GM15510 (cell line): ENCODE measurements around the gene PRR12.

ENCODE experiments used
- POLR2A ChIP-seq: IDR thresholded peaks from 3 replicates; pipeline ENCODE4 v1.6.1; 2011; ENCODE audit warnings: borderline replicate concordance; ENCODE audit not compliant: insufficient read length; ENCODE audit errors: extremely low read depth

The PRR12 gene

DNA sequence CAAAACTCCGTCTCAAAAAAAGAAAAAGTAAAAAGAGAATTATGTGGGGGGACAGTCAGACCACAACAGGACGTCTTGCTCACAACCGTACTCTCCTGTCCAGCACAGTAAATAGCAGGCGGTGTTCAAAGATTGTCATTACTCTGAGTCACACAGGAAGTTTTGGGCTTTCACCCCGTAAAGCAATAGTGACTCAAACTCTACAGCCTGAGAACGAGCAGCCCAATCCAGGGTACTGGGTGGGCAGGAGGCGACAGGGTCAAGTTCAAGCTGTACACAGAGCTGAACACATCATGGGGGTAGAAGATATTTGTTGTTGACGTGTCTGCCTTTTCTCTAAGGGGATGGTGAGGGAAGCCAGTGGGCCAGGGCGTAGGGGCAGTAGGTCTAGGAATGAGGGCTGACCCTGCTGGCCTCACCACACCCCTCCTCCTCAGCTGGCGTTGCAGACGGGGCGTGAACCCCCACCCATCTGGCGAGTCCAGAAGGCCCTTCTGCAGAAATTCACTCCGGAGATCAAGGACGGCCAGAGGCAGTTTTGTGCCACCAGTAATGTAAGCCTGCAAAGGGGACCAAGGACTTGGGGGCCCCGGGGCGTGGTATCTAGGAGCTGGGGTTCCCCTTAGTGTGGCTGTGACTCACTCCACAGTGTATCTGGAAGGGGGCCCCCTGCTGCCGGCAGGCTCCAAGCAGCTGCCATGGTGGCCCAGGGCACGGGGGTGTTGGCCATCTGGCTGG lies 23.3 kb downstream of the PRR12 start:
- no peak for TF ChIP-seq POLR2A

DNA sequence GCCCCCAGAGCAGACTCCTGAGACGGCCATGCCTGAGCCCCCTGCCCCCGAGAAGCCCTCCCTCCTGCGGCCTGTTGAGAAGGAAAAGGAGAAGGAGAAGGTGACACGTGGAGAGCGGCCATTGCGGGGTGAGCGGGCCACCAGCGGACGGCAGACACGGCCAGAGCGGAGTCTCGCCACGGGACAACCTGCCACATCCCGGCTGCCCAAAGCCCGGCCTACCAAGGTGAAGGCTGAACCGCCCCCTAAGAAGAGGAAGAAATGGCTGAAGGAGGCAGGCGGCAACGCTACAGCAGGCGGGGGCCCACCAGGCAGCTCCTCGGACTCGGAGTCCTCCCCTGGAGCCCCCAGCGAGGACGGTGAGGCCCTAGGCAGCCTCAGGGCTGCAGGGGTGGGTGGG lies 24.9 kb downstream of the PRR12 start:
- no peak for TF ChIP-seq POLR2A

DNA sequence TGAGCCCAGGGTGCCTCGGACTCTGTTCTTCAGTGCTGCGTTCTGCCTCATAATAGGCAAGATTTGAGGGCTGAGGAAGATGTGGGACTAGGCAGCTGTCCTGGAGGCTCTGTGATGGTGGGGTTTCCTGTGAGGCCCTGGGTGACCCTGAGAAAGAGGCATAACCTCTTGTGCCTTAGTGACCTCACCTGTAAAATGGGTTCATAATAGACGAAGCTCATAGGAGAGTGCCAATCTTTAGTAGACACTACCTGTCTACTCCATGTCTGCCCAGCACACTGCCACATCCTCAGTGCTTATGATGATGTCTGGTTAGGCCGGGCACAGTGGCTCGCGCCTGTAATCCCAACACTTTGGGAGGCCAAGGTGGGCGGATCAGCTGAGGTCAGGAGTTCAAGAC lies 25.6 kb downstream of the PRR12 start:
- no peak for TF ChIP-seq POLR2A

DNA sequence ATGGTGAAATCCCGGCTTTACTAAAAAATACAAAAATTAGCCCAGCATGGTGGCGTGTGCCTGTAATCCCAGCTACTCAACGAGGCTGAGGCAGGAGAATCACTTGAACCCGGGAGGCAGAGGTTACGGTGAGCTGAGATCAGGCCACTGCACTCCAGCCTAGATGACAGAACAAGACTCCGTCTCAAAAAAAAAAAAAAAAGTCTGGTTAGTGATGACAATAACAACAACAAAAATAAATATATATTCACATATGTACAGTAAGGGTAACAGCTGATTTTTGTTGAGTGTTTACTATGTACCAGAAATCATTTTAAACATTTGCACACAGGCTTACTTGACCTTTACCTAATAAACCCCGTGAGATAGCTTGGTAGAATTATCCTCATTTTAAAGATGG lies 26.0 kb downstream of the PRR12 start:
- no peak for TF ChIP-seq POLR2A

DNA sequence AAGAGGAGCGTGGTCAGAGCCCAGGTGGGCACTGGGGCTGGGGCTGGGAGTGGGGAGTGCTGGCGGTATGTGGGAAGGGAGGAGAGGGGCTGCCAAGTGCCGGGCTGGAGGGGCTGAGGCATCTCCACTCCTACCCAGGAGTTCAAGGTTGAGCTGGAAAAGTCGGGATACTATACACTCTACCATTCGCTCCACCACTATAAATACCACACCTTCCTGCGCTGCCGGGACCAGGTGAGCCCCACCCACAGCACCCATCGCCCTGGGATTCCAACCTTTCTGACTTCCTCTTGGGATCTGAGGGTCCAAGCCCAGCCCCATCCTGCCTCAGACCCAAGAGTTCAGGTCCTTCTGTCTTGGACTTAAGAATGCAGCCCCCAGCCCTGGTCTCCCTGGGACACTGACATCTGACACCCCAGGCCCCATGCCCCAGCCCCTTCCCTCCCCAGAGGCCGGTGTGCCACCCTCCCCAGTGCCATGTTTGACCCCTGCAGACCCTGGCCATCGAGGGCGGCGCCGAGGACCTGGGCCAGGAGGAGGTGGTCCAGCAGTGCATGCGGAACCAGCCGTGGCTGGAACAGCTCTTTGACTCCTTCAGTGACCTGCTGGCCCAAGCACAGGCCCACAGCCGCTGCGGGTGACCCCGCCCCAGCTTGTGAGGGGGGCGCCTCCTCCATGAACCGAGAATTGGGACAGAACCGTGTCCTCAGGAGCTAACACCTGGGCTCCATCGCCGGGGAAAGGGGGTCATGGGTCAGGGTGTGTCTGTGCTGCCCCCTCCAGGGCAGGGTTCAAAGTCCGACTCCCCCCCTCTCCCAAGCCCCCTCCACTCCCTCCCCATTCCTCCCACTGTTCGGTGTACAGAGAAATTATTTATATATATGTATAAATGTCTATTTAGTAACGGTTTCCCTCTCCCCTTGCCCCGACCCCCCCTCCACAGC lies 34.3 kb downstream of the PRR12 start:
- no peak for TF ChIP-seq POLR2A

DNA sequence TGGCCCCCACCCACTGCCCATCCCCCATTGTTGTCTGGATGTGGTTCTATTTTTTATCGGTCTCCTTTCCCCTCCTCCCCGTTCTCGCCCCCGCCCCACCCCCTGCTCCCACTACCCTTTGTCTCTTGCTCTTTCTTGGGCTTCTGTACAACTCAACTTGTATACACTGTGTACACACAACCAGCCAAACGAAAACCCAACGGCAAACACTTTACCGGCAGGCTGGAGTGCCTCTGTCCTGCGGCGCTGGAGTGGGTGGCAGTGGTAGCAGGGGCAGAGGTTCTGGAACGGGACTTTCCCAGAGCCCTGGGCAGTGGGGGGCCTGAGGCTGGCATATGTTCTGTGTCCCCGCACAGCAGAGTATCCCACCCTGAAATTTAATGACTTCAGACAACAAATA lies 35.2 kb downstream of the PRR12 start:
- TF ChIP-seq POLR2A, result no peak

DNA sequence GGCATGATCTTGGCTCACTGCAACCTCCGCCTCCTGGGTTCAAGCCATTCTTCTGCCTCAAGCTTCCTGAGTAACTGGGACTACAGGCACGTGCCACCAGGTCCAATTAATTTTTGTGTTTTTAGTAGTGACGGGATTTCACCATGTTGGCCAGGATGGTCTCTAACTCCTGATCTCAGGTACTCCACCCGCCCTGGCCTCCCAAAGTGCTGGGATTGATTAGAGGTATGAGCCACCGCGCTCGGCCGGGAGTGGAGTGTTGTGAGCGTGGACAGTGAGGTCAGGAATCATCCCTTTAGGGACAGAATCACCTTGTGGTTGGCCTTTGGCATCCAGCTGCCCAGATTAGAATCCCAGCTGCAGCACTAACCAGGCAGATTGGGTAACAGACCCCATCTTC lies 38.7 kb downstream of the PRR12 start:
- no peak for TF ChIP-seq POLR2A

DNA sequence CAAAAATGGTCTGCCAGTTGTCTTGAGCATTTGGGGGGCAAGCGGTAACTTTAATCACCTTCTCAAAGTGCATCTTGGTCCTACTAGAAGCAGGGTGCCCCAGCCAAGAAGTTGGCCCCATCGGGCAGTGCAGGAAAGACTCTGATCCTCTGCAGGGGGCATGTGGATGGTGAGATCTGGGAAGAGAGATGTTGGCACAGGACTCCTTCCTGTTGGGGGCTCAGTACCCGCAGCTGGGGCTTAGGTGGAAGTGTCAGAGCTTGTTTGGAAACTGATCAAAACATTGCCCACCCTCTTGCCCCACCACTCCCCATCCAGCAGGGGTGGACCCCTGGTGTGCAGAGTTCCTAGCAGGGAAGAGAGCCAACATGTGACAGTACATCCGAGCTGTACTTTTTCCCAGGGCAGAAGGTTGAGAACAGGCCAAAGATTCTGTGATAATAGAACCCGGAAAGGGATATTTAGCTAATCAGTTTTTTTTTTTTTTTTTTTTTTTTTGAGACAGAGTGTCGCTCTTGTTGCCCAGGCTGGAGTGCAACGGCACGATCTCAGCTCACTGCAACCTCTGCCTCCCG lies 40.1 kb downstream of the PRR12 start:
- TF ChIP-seq POLR2A, result no peak

DNA sequence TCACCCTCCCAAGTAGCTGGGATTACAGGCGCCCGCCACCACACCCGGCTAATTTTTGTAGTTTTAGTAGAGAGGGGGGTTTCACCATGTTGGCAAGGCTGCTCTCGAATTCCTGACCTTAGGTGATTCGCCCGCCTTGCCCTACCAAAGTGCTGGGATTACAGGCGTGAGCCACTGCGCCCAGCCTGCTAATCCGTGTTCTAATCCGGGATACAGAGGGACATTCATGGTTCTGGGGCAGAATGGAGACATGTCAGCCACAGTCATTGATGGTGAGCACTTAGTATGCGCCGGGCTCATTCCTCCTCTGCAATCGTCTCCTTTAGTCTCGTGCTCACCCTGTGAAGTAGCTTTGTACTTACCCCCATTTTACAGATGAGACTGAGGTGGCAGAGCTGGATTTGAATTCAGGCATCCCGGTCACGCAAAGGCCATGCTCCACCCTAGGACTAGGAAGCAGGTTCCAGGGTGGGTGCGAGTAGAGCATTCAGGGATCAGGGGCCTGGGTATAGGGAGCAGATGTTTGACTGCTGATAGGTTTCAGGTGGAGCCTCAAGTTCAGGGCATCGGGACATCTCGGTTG lies 40.7 kb downstream of the PRR12 start:
- TF ChIP-seq POLR2A, result no peak

DNA sequence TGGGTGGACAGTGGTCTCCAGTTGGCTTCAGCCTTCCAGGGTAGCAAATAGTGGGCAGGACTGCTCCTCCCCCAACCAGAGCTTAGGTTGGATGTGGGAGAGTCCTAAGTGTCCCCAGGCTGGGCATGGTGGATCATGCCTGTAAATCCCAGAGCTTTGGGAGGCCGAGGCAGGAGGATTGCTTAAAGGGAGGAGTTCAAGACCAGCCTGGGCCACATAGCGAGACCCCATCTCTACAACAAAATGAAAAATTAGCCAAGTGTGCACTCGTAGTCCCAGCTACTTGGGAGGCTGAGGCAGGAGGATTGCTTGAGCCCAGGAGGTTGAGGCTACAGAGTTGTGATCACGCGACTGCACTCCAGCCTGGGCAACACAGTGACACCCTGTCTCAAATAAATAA lies 41.6 kb downstream of the PRR12 start:
- no peak for TF ChIP-seq POLR2A

DNA sequence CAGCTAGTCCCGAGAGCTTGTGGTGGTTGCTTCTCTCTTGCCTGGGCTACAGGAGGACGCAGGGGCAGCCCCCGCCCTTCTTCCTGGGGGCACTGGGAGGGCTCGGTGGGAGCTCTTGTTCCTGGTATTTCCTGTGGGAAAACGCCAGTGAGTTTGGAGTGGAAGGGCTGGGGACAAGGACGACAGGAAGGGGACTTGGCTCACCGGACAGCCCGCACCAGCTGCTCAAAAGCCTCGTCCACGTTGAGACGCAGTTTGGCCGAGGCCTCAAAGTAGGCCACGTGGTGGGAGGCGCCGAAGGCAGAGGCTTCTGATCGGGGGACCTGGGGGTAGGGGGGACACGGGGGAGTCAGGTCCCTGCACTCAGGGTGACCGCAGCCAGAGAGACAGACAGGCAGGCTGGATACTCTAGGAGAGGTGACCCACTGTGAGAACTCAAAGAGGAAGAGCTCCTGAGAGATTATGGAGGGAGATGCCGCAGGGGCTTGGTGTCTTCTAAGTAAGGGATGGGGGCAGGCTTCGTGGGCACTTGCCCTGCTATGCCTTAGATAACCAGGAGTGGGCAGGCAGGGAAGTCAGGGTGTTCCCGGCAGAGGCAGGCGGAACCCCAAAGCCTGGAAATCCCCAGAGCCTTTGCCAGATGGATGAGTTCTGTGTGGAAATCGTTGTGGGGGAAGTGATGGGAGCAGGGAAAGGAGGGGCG lies 44.7 kb downstream of the PRR12 start:
- TF ChIP-seq POLR2A, result no peak

DNA sequence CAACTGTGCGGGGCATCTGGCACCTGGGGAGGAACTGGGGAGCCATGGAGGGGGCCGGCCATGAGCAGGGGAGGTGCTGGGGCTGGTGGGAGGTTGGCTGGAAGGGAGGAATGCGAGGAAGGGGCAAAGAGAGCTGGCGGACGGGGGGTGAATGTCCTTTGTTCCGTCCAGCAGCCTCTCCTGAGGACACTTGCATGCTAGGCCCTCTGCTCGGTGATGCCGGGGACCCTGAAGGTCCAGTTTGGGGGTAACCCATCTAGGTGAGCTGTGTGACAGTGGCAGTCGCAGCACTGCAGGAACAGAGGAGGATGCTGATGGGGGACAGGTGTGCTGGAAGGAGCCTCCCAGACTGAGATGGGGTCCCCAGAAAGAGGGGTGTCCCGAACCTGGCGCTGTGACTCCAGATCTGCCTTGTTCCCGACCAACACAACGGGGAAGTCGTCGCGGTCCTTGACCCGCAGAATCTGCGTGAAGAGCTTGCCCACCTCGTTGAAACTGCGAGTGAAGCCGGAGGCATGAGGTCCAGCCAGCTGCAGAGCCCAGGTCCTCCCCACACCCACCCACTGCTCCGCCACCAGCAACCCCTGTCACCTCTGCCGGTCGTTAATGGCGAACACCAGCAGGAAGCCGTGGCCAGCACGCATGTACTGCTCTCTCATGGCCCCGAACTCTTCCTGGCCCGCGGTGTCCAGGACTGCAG lies 45.4 kb downstream of the PRR12 start:
- TF ChIP-seq POLR2A, result no peak

DNA sequence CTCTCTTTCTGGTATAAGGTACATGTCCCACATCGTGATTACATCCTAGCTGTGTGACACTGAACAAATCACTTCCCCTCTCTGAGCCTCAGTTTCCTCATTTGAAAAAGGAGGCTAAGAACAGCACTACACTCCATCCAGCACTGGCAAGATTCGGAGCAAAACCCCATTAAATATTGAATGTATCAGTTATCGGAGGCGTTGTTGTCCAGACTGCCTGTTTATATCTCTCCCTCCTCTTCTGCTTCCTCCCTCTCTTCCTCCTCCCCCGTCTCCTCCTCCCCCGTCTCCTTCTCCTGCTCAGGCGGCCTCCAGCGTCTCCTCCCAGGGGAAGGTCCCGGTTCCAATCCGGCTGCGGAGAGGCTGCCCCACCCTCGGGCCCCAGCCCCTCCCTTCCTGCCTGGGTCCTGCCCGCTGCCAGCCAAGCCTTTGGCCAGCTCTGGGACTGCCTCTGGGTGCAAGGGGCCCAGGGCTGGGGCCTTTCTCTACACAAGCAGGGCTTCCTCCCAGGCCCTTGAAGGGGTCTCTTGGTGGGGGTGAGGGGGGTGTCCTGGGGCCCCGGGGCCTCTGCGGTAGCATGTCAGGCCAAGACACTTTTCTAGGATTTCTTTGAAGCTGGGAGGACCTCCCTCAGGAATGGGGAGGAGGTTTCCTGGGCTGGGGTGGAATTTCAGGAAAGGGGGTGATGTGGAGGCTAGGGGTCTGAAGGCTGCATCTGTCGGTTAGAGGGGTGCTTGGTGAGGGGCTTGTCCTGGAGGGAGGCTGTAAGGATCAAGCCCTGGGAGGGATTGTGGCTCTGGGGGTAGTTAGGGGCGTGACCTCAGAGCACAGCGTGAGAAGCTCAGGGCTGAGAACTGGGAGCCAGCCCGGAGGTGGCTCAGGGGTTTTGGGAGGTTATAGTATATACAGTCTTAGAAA lies 47.1 kb downstream of the PRR12 start:
- no peak for TF ChIP-seq POLR2A
